LNCaP clone FGC (cell line): ENCODE measurements around the gene PRKG1.

Experiments
- DNase-seq: peaks from one replicate; pipeline ENCODE4 v3.0.0-alpha.2; 2011; ENCODE audit warnings: low read depth
- H3K4me3 ChIP-seq: 2 replicates; pipeline ENCODE4 v1.5.1; 2011; ENCODE audit warnings: mild to moderate bottlenecking, low read depth, low read length, control low read depth
- CTCF ChIP-seq: IDR thresholded peaks from 2 replicates; pipeline ENCODE4 v1.5.1; 2012; ENCODE audit warnings: mild to moderate bottlenecking; ENCODE audit not compliant: control insufficient read depth, insufficient read depth; ENCODE audit errors: extremely low read depth

Gene PRKG1

GRCh38 chr10:51522858-51523257, 448.6 kb downstream of the PRKG1 start:
- H3K4me3 ChIP-seq = no peak overlapping the region
- DNase-seq = no peak
- no peak for TF ChIP-seq CTCF

- no peak for TF ChIP-seq CTCF
- no peak overlapping the region for H3K4me3 ChIP-seq
- no peak for DNase-seq
These were observed 449.2 kb downstream of the PRKG1 start for GRCh38 chr10:51523440-51523839.

- no peak for TF ChIP-seq CTCF
- no peak overlapping the region for H3K4me3 ChIP-seq
- DNase-seq = no peak
These were observed 449.8 kb downstream of the PRKG1 start for GRCh38 chr10:51524041-51524440.

GRCh38 chr10:51527522-51528219, 453.4 kb downstream of the PRKG1 start:
- DNase-seq = no peak
- TF ChIP-seq CTCF = no peak
- H3K4me3 ChIP-seq = no peak overlapping the region

GRCh38 chr10:51528527-51528926, 454.2 kb downstream of the PRKG1 start:
- H3K4me3 ChIP-seq = no peak overlapping the region
- no peak for TF ChIP-seq CTCF
- no peak for DNase-seq

GRCh38 chr10:51530541-51530940, 456.3 kb downstream of the PRKG1 start:
- TF ChIP-seq CTCF = no peak
- H3K4me3 ChIP-seq = no peak overlapping the region
- no peak for DNase-seq

GRCh38 chr10:51532044-51532443, 457.8 kb downstream of the PRKG1 start:
- no peak for TF ChIP-seq CTCF
- no peak overlapping the region for H3K4me3 ChIP-seq
- no peak for DNase-seq
